ENCODE data around the gene ZNF778. TPM values are rescaled to one million over a fixed set of nuclear protein-coding genes. Genes with fewer than 3 reads are reported as not detected.
A peak's percentile ranks its signal among the peaks of the same experiment; 100 is the strongest.

ZNF778 gene
- total RNA-seq, 1 experiment from 2014 or later: 16.4 TPM

DNA sequence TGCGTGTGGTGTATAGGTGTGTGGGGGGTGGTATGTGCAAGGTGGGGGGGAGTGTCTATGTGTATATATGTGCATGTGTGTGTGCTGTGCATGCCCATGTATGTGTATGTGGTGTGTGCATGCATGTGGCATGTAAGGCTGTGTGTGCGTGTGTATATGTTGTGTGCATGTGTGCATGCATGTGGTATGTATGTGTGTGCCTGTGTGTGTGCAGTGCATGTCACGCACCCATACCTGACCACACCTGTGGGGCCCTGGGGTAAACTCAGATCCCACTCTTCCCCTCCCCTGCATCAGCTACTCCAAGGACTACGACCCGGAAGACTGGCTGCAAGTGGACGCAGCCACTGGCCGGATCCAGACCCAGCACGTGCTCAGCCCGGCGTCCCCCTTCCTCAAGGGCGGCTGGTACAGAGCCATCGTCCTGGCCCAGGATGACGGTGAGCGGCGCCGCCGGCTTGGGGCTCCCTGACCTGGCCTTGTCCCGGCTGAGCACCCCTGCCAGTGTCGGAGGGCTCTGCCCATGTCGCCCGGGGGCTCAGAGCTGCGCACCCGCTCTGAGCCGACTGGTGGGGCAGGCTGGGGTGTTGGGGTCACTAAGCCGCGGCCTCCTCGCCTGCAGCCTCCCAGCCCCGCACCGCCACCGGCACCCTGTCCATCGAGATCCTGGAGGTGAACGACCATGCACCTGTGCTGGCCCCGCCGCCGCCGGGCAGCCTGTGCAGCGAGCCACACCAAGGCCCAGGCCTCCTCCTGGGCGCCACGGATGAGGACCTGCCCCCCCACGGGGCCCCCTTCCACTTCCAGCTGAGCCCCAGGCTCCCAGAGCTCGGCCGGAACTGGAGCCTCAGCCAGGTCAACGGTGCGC is 26.2 kb upstream of the ZNF778 start:
- no peak overlapping the region for H3T11ph ChIP-seq (ENCODE audit: low read length)
- no peaks in the 10 kb centered on the region for H4K20me1 ChIP-seq (ENCODE audit: control insufficient read depth, insufficient read depth, insufficient read length)
- no peak overlapping the region for H4K91ac ChIP-seq (ENCODE audit: insufficient read length, low read depth, low read length)
- no peak overlapping the region for H2BK120ac ChIP-seq (ENCODE audit: low read depth, low read length, poor library complexity, severe bottlenecking)
- no peak overlapping the region for H3K9ac ChIP-seq (ENCODE audit: extremely low read depth, insufficient read length, low read length)
- peaks cover 5% of the 10 kb centered on the region for H3K23me2 ChIP-seq (ENCODE audit: insufficient read length, low read depth, low read length, poor library complexity, severe bottlenecking)
- no peaks in the 10 kb centered on the region for H3K9me3 ChIP-seq (ENCODE audit: control insufficient read depth, low read depth, low read length)
- H2AK5ac ChIP-seq (ENCODE audit: insufficient read length, low read length): no peak overlapping the region
- H2BK5ac ChIP-seq (ENCODE audit: insufficient read length, low read length): no peak overlapping the region
- Mint-ChIP-seq H3K9me3 (peaks cover 5% of the 10 kb centered on the region in 2 experiments; a peak in 2 of 5 replicates), H3K36me3 (ENCODE audit: insufficient read depth in 1 of 3, low read depth in 3 of 3) (no peaks in the 10 kb centered on the region), H3K4me3 (peak overlapping the region in 1 of 2 experiments; percentile 59; a peak in 2 of 5 replicates), H3K4me1 (no peaks in the 10 kb centered on the region), H3K27me3 (ENCODE audit: low read depth) (peaks cover 36% of the 10 kb centered on the region), H3K27ac (no peak overlapping the region)
- no peaks in the 10 kb centered on the region; the same call in 1 of the 2 replicates for H3K27me3 ChIP-seq (ENCODE audit: insufficient read depth, low read length)
- H3K79me2 ChIP-seq (ENCODE audit: insufficient read depth, low read length): no peaks in the 10 kb centered on the region
- DNase-seq: peak; percentile 35
- no peak overlapping the region for H3K23ac ChIP-seq (ENCODE audit: insufficient read length, low read depth, low read length)
- no peaks in the 10 kb centered on the region for H3K79me1 ChIP-seq (ENCODE audit: insufficient read depth, low read depth, low read length, poor library complexity, severe bottlenecking)
- H4K8ac ChIP-seq (replicated peaks; ENCODE audit: insufficient read length, low read depth, low read length): no peak overlapping the region
- H3K56ac ChIP-seq (ENCODE audit: insufficient read length, low read depth, low read length): no peak overlapping the region
- H2AFZ ChIP-seq (ENCODE audit: low read length): no peak overlapping the region
- no peak overlapping the region for H4K5ac ChIP-seq (ENCODE audit: insufficient read length, low read depth, low read length)
- no peak overlapping the region for H3K27ac ChIP-seq (ENCODE audit: insufficient read length, low read depth, low read length)
- no peaks in the 10 kb centered on the region for H3K4me1 ChIP-seq (ENCODE audit: insufficient read depth, low read length)
- no peak overlapping the region for H3K18ac ChIP-seq (ENCODE audit: insufficient read length, low read depth, low read length)
- no peak overlapping the region for H2BK20ac ChIP-seq (ENCODE audit: low read depth, low read length, poor library complexity, severe bottlenecking)
- no peak overlapping the region for H3K4me2 ChIP-seq (ENCODE audit: insufficient read depth, insufficient read length, low read length)
- no CpG with 5 or more reads among the region's 44 CpGs for WGBS (ENCODE audit: extremely low coverage, insufficient read length, low lambda C conversion rate)
- TF ChIP-seq, protein P1, sequence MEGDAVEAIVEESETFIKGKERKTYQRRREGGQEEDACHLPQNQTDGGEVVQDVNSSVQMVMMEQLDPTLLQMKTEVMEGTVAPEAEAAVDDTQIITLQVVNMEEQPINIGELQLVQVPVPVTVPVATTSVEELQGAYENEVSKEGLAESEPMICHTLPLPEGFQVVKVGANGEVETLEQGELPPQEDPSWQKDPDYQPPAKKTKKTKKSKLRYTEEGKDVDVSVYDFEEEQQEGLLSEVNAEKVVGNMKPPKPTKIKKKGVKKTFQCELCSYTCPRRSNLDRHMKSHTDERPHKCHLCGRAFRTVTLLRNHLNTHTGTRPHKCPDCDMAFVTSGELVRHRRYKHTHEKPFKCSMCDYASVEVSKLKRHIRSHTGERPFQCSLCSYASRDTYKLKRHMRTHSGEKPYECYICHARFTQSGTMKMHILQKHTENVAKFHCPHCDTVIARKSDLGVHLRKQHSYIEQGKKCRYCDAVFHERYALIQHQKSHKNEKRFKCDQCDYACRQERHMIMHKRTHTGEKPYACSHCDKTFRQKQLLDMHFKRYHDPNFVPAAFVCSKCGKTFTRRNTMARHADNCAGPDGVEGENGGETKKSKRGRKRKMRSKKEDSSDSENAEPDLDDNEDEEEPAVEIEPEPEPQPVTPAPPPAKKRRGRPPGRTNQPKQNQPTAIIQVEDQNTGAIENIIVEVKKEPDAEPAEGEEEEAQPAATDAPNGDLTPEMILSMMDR (conservative IDR thresholded peaks at IDR 0.05): no peak
- H2BK12ac ChIP-seq (ENCODE audit: insufficient read length, low read depth, low read length): no peak overlapping the region
- H2BK15ac ChIP-seq (ENCODE audit: low read depth, low read length): no peak overlapping the region
- no peak overlapping the region for H3K4ac ChIP-seq (ENCODE audit: low read depth, low read length)
- no peak overlapping the region for H3K14ac ChIP-seq (ENCODE audit: insufficient read depth, low read length)
